ENCODE results near the gene SRGAP2B.
"Not testable (repeated sequence)": the region's sequence is repeated elsewhere in the genome, so short reads cannot be mapped to it uniquely, and the experiment has no call there.

The SRGAP2B gene

DNA sequence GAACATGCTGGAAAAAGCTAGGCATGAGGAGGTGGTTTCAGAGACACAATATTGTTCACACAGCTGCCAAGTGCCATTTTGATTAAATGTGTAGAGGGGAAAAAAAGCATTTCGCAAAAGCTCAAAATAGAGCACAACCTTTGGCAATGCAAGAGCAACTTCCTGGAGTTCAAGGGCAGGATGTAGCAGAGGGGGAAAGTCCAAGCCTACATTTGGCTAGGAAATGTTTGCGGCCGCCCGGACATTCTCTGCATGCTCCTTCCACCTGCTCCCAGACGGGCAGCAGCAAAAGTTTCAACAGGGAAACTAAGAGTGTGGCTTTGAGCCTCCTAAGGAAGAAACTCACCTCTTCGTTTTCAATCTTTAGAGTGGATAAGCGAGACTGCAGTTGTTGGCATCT, 202.1 kb downstream of the SRGAP2B start:
- not testable (repeated sequence) for DNase-seq

DNA sequence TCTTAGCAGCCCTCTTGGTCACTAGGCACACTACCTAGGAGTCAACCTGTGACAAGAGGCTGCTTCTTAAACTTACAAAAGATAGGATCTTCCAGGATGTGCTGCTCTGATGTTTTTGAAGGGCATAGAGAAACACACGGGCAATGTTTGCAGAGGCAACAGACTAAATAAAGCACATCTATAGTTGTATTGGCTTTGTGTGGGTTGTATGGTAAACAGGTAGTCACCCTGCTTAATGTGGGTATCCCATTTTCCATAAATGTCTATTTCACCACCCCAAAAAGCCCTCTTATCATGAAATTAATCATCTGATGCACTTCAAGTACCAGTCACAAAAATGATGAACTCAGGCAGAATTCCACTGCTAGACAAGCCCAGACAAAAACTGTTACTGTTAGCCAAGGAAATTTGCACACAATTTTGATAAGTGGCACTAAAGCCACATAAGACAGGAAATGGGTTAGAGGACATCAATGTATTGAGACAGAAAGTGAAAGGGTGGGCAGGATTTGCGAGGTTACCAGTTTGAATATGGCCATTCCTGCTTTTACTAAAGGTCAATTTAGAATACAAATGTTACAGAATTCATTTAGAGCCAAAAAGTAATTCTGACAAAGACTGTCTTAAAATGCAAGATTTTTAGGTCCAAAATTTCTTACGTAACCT, 205.5 kb downstream of the SRGAP2B start:
- DNase-seq: not testable (repeated sequence)

DNA sequence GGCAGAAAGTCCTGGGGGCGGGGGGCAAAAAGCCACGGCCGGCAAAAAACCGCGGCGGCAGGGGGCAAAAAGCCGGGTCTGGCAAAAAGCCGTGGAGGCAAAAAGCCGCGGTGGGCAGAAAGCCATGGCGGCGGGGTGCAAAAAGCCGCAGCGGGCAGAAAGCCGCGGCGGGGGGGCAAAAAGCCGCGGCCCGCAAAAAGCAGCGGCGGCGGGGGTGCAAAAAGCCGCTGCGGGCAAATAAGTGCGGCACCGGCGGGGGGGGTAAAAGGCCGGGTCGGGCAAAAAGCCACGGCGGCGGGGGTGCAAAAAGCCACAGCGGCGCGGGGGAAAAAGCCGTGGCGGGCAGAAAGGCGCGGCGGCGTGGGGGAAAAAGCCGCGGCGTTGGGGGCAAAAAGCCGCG, 212.1 kb downstream of the SRGAP2B start:
- not testable (repeated sequence) for DNase-seq

DNA sequence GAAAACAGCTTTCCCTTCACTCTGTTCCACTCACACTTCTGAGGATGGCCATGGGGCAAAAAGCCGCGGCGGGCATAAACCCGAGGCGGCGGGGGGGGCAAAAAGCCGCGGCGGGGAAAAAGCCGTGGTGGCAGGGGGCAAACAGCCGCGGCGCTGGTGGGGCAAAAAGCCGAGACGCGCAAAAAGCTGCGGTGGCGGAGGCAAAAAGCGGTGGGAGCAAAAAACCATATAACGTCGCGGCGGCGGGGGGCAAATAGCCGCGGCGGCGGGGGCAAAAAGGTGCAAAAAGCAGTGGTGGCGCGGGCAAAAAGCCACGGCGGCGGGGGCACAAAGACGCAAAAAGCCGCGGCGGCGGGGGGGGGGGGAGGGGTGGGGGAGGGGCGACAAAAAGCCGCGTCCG, 212.8 kb downstream of the SRGAP2B start:
- not testable (repeated sequence) for DNase-seq

DNA sequence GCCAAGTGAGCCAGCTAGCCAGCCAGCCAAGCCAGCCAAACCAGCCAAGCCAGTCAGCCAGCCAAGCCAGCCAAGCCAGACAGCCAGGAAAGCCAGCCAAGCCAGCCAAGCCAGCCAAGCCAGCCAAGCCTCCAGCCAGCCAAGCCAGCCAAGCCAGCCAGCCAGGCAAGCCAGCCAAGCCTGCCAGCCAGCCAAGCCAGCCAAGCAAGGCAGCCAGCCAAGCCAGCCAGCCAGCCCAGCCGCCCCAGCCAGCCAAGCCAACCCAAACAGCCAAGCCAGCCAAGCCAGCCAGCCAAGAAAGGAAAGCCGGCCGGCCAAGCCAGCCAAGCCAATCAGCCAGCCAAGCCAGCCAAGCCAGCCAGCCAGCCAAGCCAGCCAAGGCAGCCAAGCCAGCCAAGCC, 236.5 kb downstream of the SRGAP2B start:
- not testable (repeated sequence) for DNase-seq
